B cell (primary cell): ENCODE results near the gene SYMPK. TPM values are rescaled to one million over a fixed set of nuclear protein-coding genes. Genes with fewer than 3 reads are reported as not detected.
A peak's percentile ranks its signal among the peaks of the same experiment; 100 is the strongest.

Source experiments
- ATAC-seq: fragments of 200-7000 bp; cut with Tn5 transposase; one replicate; pipeline ENCODE4 v1.10.0; 2021; ENCODE audit warnings: low read depth, mild to moderate bottlenecking, moderate number of reproducible peaks, moderate library complexity
- CTCF ChIA-PET: fragments of 350-600 bp; sonication (Branson Sonifier 250); formaldehyde crosslinking; loops from one replicate; lab custom pipeline; 2021; ENCODE audit warnings: antibody characterized with exemption, inconsistent platforms; lab: Charles Lee
- POLR2A ChIA-PET: fragments of 350-600 bp; sonication (Branson Sonifier 250); formaldehyde crosslinking; loops from one replicate; lab custom pipeline; 2021; ENCODE audit warnings: antibody characterized with exemption; lab: Charles Lee
- DNase-seq: peaks from one replicate; pipeline ENCODE4 v3.0.0; 2013
- H2AFZ ChIP-seq: 2 replicates; pipeline ENCODE4 v1.6.1; 2012; ENCODE audit warnings: mild to moderate bottlenecking, low read depth, low read length; ENCODE audit not compliant: insufficient read depth, poor library complexity, severe bottlenecking
- H3K27ac ChIP-seq, 2 donors: 1 replicate in 1 of 2; 2 replicates in 1 of 2; pipeline ENCODE4 v1.5.1; 2012 to 2013; ENCODE audit warnings: low read length in 2 of 2, mild to moderate bottlenecking in 2 of 2, moderate library complexity in 1 of 2
- H3K27me3 ChIP-seq, 4 experiments: fragments of 200-600 bp in 1 of 4; sonication (generic) in 1 of 4; replicated peaks in 1 of 4; 1 replicate in 2 of 4; 2 replicates in 2 of 4; pipeline versions ENCODE4 v1.6.1 to v1.7.0; 2013 to 2016; ENCODE audit warnings: low read length in 3 of 4, mild to moderate bottlenecking in 2 of 4, mixed read lengths in 1 of 4, moderate library complexity in 1 of 4; ENCODE audit not compliant: insufficient read depth in 4 of 4, control insufficient read depth in 3 of 4; ENCODE audit errors: control extremely low read depth in 1 of 4
- H3K36me3 ChIP-seq, 2 experiments: replicated peaks in 1 of 2; 1 replicate in 1 of 2; 2 replicates in 1 of 2; pipeline versions ENCODE4 v1.6.1 to v1.7.1; 2013; ENCODE audit warnings: low read length in 1 of 2; ENCODE audit not compliant: insufficient read depth in 2 of 2, control insufficient read depth in 1 of 2; ENCODE audit errors: control extremely low read depth in 1 of 2, extremely low read depth in 1 of 2
- H3K4me1 ChIP-seq, 2 donors: fragments of 200-600 bp in 1 of 2; sonication (generic) in 1 of 2; 1 replicate in 1 of 2; 2 replicates in 1 of 2; pipeline versions ENCODE4 v1.5.1 to v1.6.1; 2013 to 2017; ENCODE audit warnings: low read length in 2 of 2; ENCODE audit not compliant: control insufficient read depth in 2 of 2, insufficient read depth in 2 of 2
- H3K4me2 ChIP-seq: replicated peaks from 2 replicates; pipeline ENCODE3; 2012; ENCODE audit warnings: mild to moderate bottlenecking, low read depth, low read length; ENCODE audit not compliant: poor library complexity, severe bottlenecking
- H3K4me3 ChIP-seq, 5 experiments: fragments of 200-600 bp in 1 of 5; sonication (generic) in 1 of 5; 1 replicate in 3 of 5; 2 replicates in 2 of 5; pipeline versions ENCODE4 v1.5.1 to v1.7.0; 2011 to 2016; ENCODE audit warnings: low read length in 4 of 5, mild to moderate bottlenecking in 4 of 5, low read depth in 2 of 5, control low read depth in 1 of 5, moderate library complexity in 1 of 5; ENCODE audit not compliant: insufficient read depth in 1 of 5; ENCODE audit errors: control extremely low read depth in 1 of 5, extremely low read depth in 1 of 5
- H3K79me2 ChIP-seq: fragments of 200-600 bp; sonication (generic); one replicate; pipeline ENCODE4 v1.6.0; 2016; ENCODE audit warnings: low read length; ENCODE audit not compliant: control insufficient read depth, insufficient read depth
- H3K9ac ChIP-seq: fragments of 200-600 bp; sonication (generic); 2 replicates; pipeline ENCODE4 v1.6.1; 2017; ENCODE audit warnings: mild to moderate bottlenecking, low read length, moderate library complexity
- H3K9me3 ChIP-seq, 3 donors: one replicate each; pipeline versions ENCODE4 v1.6.1 to v1.7.1; 2013; ENCODE audit warnings: low read length in 2 of 3; ENCODE audit not compliant: control insufficient read depth in 2 of 3, insufficient read depth in 1 of 3; ENCODE audit errors: control extremely low read depth in 1 of 3
- H4K20me1 ChIP-seq: 2 replicates; pipeline ENCODE4 v1.6.0; 2012; ENCODE audit warnings: mild to moderate bottlenecking, low read length; ENCODE audit not compliant: insufficient read depth, control insufficient read depth, poor library complexity, severe bottlenecking
- H3K27ac Mint-ChIP-seq: one replicate; pipeline ENCODE4 v1.8.0; 2021; ENCODE audit warnings: mixed read lengths
- H3K27me3 Mint-ChIP-seq: one replicate; pipeline ENCODE4 v1.8.0; 2021; ENCODE audit warnings: mixed read lengths
- H3K4me1 Mint-ChIP-seq: one replicate; pipeline ENCODE4 v1.8.0; 2021; ENCODE audit warnings: mixed read lengths
- H3K4me3 Mint-ChIP-seq: one replicate; pipeline ENCODE4 v1.8.0; 2021; ENCODE audit warnings: mixed read lengths
- H3K9me3 Mint-ChIP-seq: one replicate; pipeline ENCODE4 v1.8.0; 2022; ENCODE audit warnings: mixed read lengths; ENCODE audit not compliant: insufficient read depth
- EZH2 ChIP-seq: IDR thresholded peaks from 2 replicates; pipeline ENCODE4 v1.6.1; 2012; ENCODE audit warnings: borderline replicate concordance, low read depth, mild to moderate bottlenecking, moderate library complexity, low read length; ENCODE audit not compliant: insufficient read depth, poor library complexity, severe bottlenecking
- WGBS: methylation state at CpG from one replicate; pipeline ENCODE4 v1.1.5; 2013; ENCODE audit warnings: missing lambda C conversion rate; ENCODE audit not compliant: insufficient coverage; 5-methylcytosine and 5-hydroxymethylcytosine counted together
- intact Hi-C: fragments of 100-400 bp; cut with micrococcal nuclease; formaldehyde crosslinking; loops from one replicate; pipeline ENCODE4 v1.10.0; 2022
- polyA plus RNA-seq: library from polyadenylated mRNA; depleted of rRNA; stranded (reverse); fragments of >200 nt; gene quantifications from 2 replicates; pipeline ENCODE4 v1.2.3, GENCODE V29; 2012
- total RNA-seq, 2 donors: library from RNA; stranded (reverse); fragments of 120-200 nt in 1 of 2; gene quantifications; 1 replicate in 1 of 2; 2 replicates in 1 of 2; pipeline versions ENCODE4 v1.2.3 to v1.2.4, GENCODE V29; 2013 to 2022
- TF ChIP-seq, protein P1 (sequence below): fragments of 200-600 bp; IDR thresholded peaks from one replicate; pipeline ENCODE4 v1.8.0; 2022; ENCODE audit warnings: antibody characterized with exemption, mild to moderate bottlenecking

SYMPK gene
- total and polyA plus RNA-seq, 2 donors (not counting 1 experiment from before 2014, with no cell fraction given) = 119 to 138 TPM

DNA sequence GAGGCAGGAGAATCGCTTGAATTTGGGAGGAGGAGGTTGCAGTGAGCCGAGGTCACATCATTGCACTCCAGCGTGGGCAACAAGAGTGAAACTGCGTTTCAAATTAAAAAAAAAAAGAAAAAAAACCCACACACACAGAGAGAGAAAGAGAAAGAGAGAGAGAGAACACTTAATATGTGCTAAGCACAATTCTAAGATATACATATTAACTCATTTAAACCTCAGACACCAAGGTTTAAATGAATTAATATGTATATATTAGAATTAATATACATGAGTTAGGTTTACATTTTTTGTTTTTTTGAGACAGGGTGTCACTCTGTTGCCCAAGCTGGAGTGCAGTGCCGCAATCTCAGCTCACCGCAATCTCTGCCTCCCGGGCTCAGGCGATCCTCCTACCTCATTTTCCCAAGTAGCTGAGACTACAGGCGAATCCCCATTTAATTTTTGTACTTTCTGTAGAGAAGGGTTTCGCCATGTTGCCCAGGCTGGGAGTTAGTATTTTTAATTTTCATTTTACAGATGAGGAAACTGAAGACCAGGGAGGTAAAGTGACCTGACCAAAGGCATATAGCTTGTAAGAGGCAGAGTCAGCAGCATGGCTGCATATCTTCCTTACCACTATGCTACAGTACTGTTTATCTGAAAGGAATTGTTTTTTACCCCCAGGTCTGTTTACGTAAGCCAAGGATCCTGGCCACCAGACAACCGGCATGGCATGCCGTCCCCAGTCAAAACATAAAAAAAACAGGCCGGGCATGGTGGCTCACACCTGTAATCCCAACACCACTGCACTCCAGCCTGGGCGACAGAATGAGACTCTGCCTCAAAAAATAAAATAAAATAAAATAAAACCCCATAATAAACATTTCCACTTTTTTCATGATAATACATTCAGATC lies 2.3 kb downstream of the SYMPK start:
- Mint-ChIP-seq H3K4me1 (peaks cover 34% of the 10 kb centered on the region), H3K4me3 (peak overlapping the region; percentile 91), H3K27ac (no peak overlapping the region), H3K9me3 (no peaks in the 10 kb centered on the region), H3K27me3 (peaks cover 10% of the 10 kb centered on the region)
- no peak for DNase-seq
- Histone ChIP-seq H4K20me1 (peaks cover 27% of the 10 kb centered on the region), H3K4me1 (peaks cover 27 to 33% of the 10 kb centered on the region in 2 donors), H3K27me3 (peaks cover 0 to 14% (median 6%) of the 10 kb centered on the region in 4 experiments), H3K79me2 (peaks cover 64% of the 10 kb centered on the region), H3K36me3 (peaks cover 0 to 25% of the 10 kb centered on the region in 2 experiments), H2AFZ (no peak overlapping the region), H3K4me3 (no peak overlapping the region), H3K9ac (no peak overlapping the region), H3K27ac (peak overlapping the region in 1 of 2 donors; percentile 56), H3K9me3 (peaks cover 0 to 4% (median 0%) of the 10 kb centered on the region in 3 donors), H3K4me2 (peak overlapping the region; percentile 50)
- ATAC-seq = no peak
- 86% methylated on average over 4 of the region's 15 CpGs for WGBS
- POLR2A ChIA-PET = no interaction called here
- intact Hi-C loops = no loop called here
- CTCF ChIA-PET = interaction anchor here (0.6 to 2.2 kb wide), 3 partner anchors 22 to 421 kb away, joined by 3 to 7 read pairs (median 5); no protein-coding TSS in a partner anchor
- TF ChIP-seq, protein P1, sequence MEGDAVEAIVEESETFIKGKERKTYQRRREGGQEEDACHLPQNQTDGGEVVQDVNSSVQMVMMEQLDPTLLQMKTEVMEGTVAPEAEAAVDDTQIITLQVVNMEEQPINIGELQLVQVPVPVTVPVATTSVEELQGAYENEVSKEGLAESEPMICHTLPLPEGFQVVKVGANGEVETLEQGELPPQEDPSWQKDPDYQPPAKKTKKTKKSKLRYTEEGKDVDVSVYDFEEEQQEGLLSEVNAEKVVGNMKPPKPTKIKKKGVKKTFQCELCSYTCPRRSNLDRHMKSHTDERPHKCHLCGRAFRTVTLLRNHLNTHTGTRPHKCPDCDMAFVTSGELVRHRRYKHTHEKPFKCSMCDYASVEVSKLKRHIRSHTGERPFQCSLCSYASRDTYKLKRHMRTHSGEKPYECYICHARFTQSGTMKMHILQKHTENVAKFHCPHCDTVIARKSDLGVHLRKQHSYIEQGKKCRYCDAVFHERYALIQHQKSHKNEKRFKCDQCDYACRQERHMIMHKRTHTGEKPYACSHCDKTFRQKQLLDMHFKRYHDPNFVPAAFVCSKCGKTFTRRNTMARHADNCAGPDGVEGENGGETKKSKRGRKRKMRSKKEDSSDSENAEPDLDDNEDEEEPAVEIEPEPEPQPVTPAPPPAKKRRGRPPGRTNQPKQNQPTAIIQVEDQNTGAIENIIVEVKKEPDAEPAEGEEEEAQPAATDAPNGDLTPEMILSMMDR = no peak
- no peak for TF ChIP-seq EZH2

DNA sequence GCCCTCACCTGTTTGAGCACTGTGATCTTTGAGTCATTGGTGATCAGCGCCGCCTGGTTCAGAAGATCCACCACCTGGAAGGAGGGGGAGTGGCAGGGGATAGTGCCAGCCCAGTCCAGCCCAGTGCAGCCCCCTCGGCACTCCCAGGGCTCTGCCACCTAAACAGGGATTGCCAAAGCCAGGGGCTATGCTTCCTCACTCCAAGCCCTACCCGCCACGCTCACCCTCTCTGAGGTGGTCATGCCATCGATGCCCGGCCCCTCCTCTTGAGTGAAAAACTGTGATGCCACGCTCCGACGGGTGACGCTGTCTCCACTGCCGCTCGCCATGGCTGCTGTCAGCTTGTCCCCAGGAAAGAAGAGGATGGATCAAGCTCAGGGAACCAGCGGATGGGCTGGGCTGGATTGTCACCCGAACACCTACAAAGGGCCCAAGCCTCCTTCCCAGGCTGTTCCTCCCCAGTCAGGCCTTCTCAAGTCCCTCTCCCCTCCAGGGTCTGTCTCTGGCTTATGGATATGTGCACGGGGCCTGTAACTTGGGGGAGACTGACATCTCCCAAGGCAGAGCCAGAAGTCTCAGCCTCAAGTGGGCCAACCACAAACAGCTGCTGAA lies 8.7 kb downstream of the SYMPK start:
- CTCF ChIA-PET = no interaction called here
- H3K27me3 Mint-ChIP-seq = no peaks in the 10 kb centered on the region
- Histone ChIP-seq H3K4me3 (no peak overlapping the region), H3K9ac (no peak overlapping the region), H4K20me1 (peaks cover 49% of the 10 kb centered on the region), H3K4me2 (no peak overlapping the region), H2AFZ (no peak overlapping the region), H3K27me3 (no peaks in the 10 kb centered on the region), H3K36me3 (peaks cover 1 to 56% of the 10 kb centered on the region in 2 experiments), H3K79me2 (peaks cover 73% of the 10 kb centered on the region), H3K27ac (no peak overlapping the region), H3K9me3 (no peaks in the 10 kb centered on the region), H3K4me1 (no peaks in the 10 kb centered on the region)
- TF ChIP-seq EZH2 = no peak
- TF ChIP-seq, protein P1 = no peak
- WGBS = 99% methylated on average over 16 of the region's 16 CpGs
- no peaks in the 10 kb centered on the region for H3K9me3 Mint-ChIP-seq
- ATAC-seq (no peak), DNase-seq (no peak)
- H3K4me1 Mint-ChIP-seq = peaks cover 2% of the 10 kb centered on the region
- no peak overlapping the region for H3K27ac Mint-ChIP-seq
- no peak overlapping the region for H3K4me3 Mint-ChIP-seq
- intact Hi-C loops = no loop called here
- POLR2A ChIA-PET = no interaction called here
